H9 (cell line): ENCODE data around the gene KLHL3. TPM values are rescaled to one million over a fixed set of nuclear protein-coding genes. Genes with fewer than 3 reads are reported as not detected.

ENCODE experiments used
- DNase-seq: peaks from one replicate; pipeline ENCODE4 v3.0.0-alpha.2; 2017
- H2AFZ ChIP-seq: one replicate; pipeline ENCODE4 v1.6.1; 2013; ENCODE audit warnings: mild to moderate bottlenecking, low read length, control low read depth, moderate library complexity
- H2AK5ac ChIP-seq: 2 replicates; pipeline ENCODE4 v1.6.1; 2013; ENCODE audit warnings: low read length, control low read depth, mixed read lengths; ENCODE audit not compliant: insufficient read length
- H2BK120ac ChIP-seq: one replicate; pipeline ENCODE4 v1.6.1; 2013; ENCODE audit warnings: low read depth, mild to moderate bottlenecking, low read length, control low read depth, inconsistent platforms; ENCODE audit not compliant: poor library complexity, severe bottlenecking
- H2BK12ac ChIP-seq: 2 replicates; pipeline ENCODE4 v1.6.1; 2013; ENCODE audit warnings: low read length, control low read depth, mixed read lengths, low read depth; ENCODE audit not compliant: insufficient read length
- H2BK15ac ChIP-seq: 2 replicates; pipeline ENCODE4 v1.6.1; 2013; ENCODE audit warnings: low read depth, low read length, control low read depth
- H2BK20ac ChIP-seq: one replicate; pipeline ENCODE4 v1.6.1; 2013; ENCODE audit warnings: low read depth, mild to moderate bottlenecking, low read length, control low read depth, inconsistent platforms; ENCODE audit not compliant: poor library complexity, severe bottlenecking
- H2BK5ac ChIP-seq: 2 replicates; pipeline ENCODE4 v1.6.1; 2013; ENCODE audit warnings: low read length, control low read depth, mixed read lengths; ENCODE audit not compliant: insufficient read length
- H3K14ac ChIP-seq: 2 replicates; pipeline ENCODE4 v1.6.1; 2013; ENCODE audit warnings: low read length, control low read depth; ENCODE audit not compliant: insufficient read depth
- H3K18ac ChIP-seq: 2 replicates; pipeline ENCODE4 v1.6.1; 2013; ENCODE audit warnings: low read depth, mild to moderate bottlenecking, mixed read lengths, low read length, control low read depth; ENCODE audit not compliant: insufficient read length
- H3K23ac ChIP-seq: 2 replicates; pipeline ENCODE4 v1.6.1; 2013; ENCODE audit warnings: low read length, control low read depth, mixed read lengths, low read depth; ENCODE audit not compliant: insufficient read length
- H3K23me2 ChIP-seq: 2 replicates; pipeline ENCODE4 v1.6.1; 2013; ENCODE audit warnings: low read depth, mild to moderate bottlenecking, mixed read lengths, low read length, control low read depth; ENCODE audit not compliant: insufficient read length, poor library complexity, severe bottlenecking
- H3K27ac ChIP-seq: 2 replicates; pipeline ENCODE4 v1.5.1; 2013; ENCODE audit warnings: low read length, control low read depth, mixed read lengths, low read depth; ENCODE audit not compliant: insufficient read length
- H3K27me3 ChIP-seq: 2 replicates; pipeline ENCODE4 v1.6.1; 2013; ENCODE audit warnings: low read length, control low read depth, inconsistent platforms; ENCODE audit not compliant: insufficient read depth
- H3K4ac ChIP-seq: 2 replicates; pipeline ENCODE4 v1.6.1; 2013; ENCODE audit warnings: low read depth, mild to moderate bottlenecking, control low read depth, inconsistent platforms, low read length, moderate library complexity
- H3K4me1 ChIP-seq: 2 replicates; pipeline ENCODE4 v1.6.1; 2013; ENCODE audit warnings: low read length, control low read depth, inconsistent platforms; ENCODE audit not compliant: insufficient read depth
- H3K4me2 ChIP-seq: 2 replicates; pipeline ENCODE4 v1.6.1; 2013; ENCODE audit warnings: low read length, control low read depth, mixed read lengths; ENCODE audit not compliant: insufficient read length, insufficient read depth
- H3K56ac ChIP-seq: 2 replicates; pipeline ENCODE4 v1.6.1; 2013; ENCODE audit warnings: low read depth, mild to moderate bottlenecking, mixed read lengths, low read length, control low read depth; ENCODE audit not compliant: insufficient read length
- H3K79me1 ChIP-seq: 2 replicates; pipeline ENCODE4 v1.6.1; 2013; ENCODE audit warnings: low read depth, mild to moderate bottlenecking, moderate library complexity, low read length, control low read depth, inconsistent platforms; ENCODE audit not compliant: insufficient read depth, poor library complexity, severe bottlenecking
- H3K79me2 ChIP-seq: 2 replicates; pipeline ENCODE4 v1.6.1; 2013; ENCODE audit warnings: low read length, control low read depth, inconsistent platforms; ENCODE audit not compliant: insufficient read depth
- H3K9ac ChIP-seq: 2 replicates; pipeline ENCODE4 v1.6.1; 2013; ENCODE audit warnings: low read length, control low read depth, mixed read lengths; ENCODE audit not compliant: insufficient read length; ENCODE audit errors: extremely low read depth
- H3K9me3 ChIP-seq: one replicate; pipeline ENCODE4 v1.6.1; 2013; ENCODE audit warnings: low read depth, low read length, inconsistent platforms; ENCODE audit not compliant: control insufficient read depth
- H3T11ph ChIP-seq: one replicate; pipeline ENCODE4 v1.6.1; 2013; ENCODE audit warnings: mild to moderate bottlenecking, low read length, control low read depth, inconsistent platforms
- H4K20me1 ChIP-seq: one replicate; pipeline ENCODE4 v1.6.1; 2013; ENCODE audit not compliant: control insufficient read depth, insufficient read length, insufficient read depth
- H4K5ac ChIP-seq: 2 replicates; pipeline ENCODE4 v1.6.1; 2013; ENCODE audit warnings: low read depth, mild to moderate bottlenecking, mixed read lengths, low read length, control low read depth; ENCODE audit not compliant: insufficient read length
- H4K8ac ChIP-seq: replicated peaks from 2 replicates; pipeline ENCODE4 v1.6.1; 2013; ENCODE audit warnings: low read length, control low read depth, mixed read lengths, low read depth; ENCODE audit not compliant: insufficient read length
- H4K91ac ChIP-seq: 2 replicates; pipeline ENCODE4 v1.6.1; 2013; ENCODE audit warnings: low read depth, mild to moderate bottlenecking, moderate library complexity, mixed read lengths, low read length, control low read depth; ENCODE audit not compliant: insufficient read length
- H3K27ac Mint-ChIP-seq, 3 experiments: 2 replicates in 2 of 3; 3 replicates in 1 of 3; pipeline ENCODE4 v1.8.0; 2020 to 2021; ENCODE audit warnings: mixed read lengths in 3 of 3, mild to moderate bottlenecking in 1 of 3, moderate library complexity in 1 of 3
- H3K27me3 Mint-ChIP-seq: 2 replicates; pipeline ENCODE4 v1.8.0; 2021; ENCODE audit warnings: low read depth, mild to moderate bottlenecking, moderate library complexity, mixed read lengths
- H3K36me3 Mint-ChIP-seq, 3 experiments: 2 replicates in 2 of 3; 3 replicates in 1 of 3; pipeline ENCODE4 v1.8.0; 2020 to 2021; ENCODE audit warnings: low read depth in 3 of 3, mixed read lengths in 3 of 3; ENCODE audit not compliant: insufficient read depth in 1 of 3
- H3K4me1 Mint-ChIP-seq, 2 experiments: 2 replicates each; pipeline ENCODE4 v1.8.0; 2020; ENCODE audit warnings: mixed read lengths in 2 of 2
- H3K4me3 Mint-ChIP-seq, 2 experiments: 2 replicates in 1 of 2; 3 replicates in 1 of 2; pipeline ENCODE4 v1.8.0; 2020 to 2021; ENCODE audit warnings: mild to moderate bottlenecking in 2 of 2, mixed read lengths in 2 of 2, moderate library complexity in 1 of 2
- H3K9me3 Mint-ChIP-seq, 2 experiments: 2 replicates in 1 of 2; 3 replicates in 1 of 2; pipeline ENCODE4 v1.8.0; 2020; ENCODE audit warnings: mild to moderate bottlenecking in 2 of 2, mixed read lengths in 2 of 2, moderate library complexity in 1 of 2
- CTCF ChIP-seq: fragments of 200-600 bp; sonication (generic); conservative IDR thresholded peaks from 3 replicates; pipeline ENCODE4 v1.8.0; 2021; ENCODE audit warnings: antibody characterized with exemption, mild to moderate bottlenecking
- WGBS: extraction: QIAGEN DNeasy Blood & Tissue Kit; methylation state at CpG from one replicate; pipeline ENCODE4 v1.1.7; 2013; ENCODE audit warnings: missing lambda C conversion rate, low lambda C conversion rate, mixed read lengths; ENCODE audit not compliant: insufficient read length; ENCODE audit errors: extremely low coverage; 5-methylcytosine and 5-hydroxymethylcytosine counted together
- total RNA-seq: library from RNA; stranded (reverse); gene quantifications from 2 replicates; pipeline ENCODE4 v1.2.1, GENCODE V29; 2021

KLHL3 gene
- total RNA-seq, 1 experiment from 2014 or later = 12.8 TPM

DNA sequence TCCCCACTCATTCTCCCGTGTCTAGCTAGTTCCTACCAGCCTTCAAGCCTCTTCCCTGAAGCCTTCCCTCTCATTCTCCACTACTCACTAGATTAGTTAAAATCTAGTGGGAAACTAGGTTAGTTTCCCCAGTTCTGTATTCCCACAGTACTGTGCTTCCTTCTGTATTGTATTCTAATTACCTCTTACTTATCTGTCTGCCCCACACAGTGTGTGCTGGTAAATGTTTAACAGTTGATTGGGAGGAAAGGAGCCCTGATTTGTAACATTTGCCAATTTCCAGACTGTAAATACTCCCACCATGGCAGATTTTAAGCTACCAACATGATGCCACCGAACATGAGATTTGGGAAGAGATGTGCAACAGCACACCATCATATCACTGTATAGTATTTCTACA lies 8.3 kb downstream of the KLHL3 start:
- H3K14ac ChIP-seq = no peak overlapping the region
- no peak overlapping the region for H2BK12ac ChIP-seq
- H4K91ac ChIP-seq = no peak overlapping the region
- DNase-seq = no peak
- no peaks in the 10 kb centered on the region for H3K23me2 ChIP-seq
- H2BK20ac ChIP-seq = no peak overlapping the region
- no peak overlapping the region for H2AFZ ChIP-seq
- H3K27me3 Mint-ChIP-seq = no peaks in the 10 kb centered on the region
- H2BK15ac ChIP-seq = no peak overlapping the region
- H3K4ac ChIP-seq = no peak overlapping the region
- H4K8ac ChIP-seq = no peak overlapping the region
- H2AK5ac ChIP-seq = no peak overlapping the region
- H4K20me1 ChIP-seq = no peaks in the 10 kb centered on the region
- H4K5ac ChIP-seq = no peak overlapping the region
- H3K79me2 ChIP-seq = peaks cover 2% of the 10 kb centered on the region; the same call in 1 of the 2 replicates
- no peak overlapping the region for H3K9ac ChIP-seq
- no peaks in the 10 kb centered on the region for H3K4me1 Mint-ChIP-seq
- H3K23ac ChIP-seq = no peak overlapping the region
- no peak overlapping the region for H2BK120ac ChIP-seq
- no CpG with 5 or more reads among the region's 2 CpGs for WGBS
- no peaks in the 10 kb centered on the region for H3K4me1 ChIP-seq
- no peak overlapping the region for H3K4me2 ChIP-seq
- H3K56ac ChIP-seq = no peak overlapping the region
- H3K18ac ChIP-seq = no peak overlapping the region
- H3K79me1 ChIP-seq = no peaks in the 10 kb centered on the region
- no peaks in the 10 kb centered on the region for H3K27me3 ChIP-seq
- no peaks in the 10 kb centered on the region for H3K9me3 Mint-ChIP-seq
- H3T11ph ChIP-seq = no peak overlapping the region
- no peak overlapping the region for H3K27ac ChIP-seq
- H2BK5ac ChIP-seq = no peak overlapping the region
- H3K4me3 Mint-ChIP-seq = no peak overlapping the region
- H3K36me3 Mint-ChIP-seq = no peaks in the 10 kb centered on the region; a peak in 1 of 7 replicates
- TF ChIP-seq CTCF = no peak
- H3K27ac Mint-ChIP-seq = no peak overlapping the region
- H3K9me3 ChIP-seq = no peaks in the 10 kb centered on the region
